Measurements from ENCODE around the gene TMEM151B.
"Not testable (repeated sequence)": the region's sequence is repeated elsewhere in the genome, so short reads cannot be mapped to it uniquely, and the experiment has no call there.

TMEM151B gene

GRCh38 chr6:44269921-44270525 is at the start of gene TMEM151B:
Gene TMEM151B (plus strand): TSS chr6:44270450. CDS start chr6:44270743, 293 bp downstream.
- DNase-seq = no peak

- no peak for DNase-seq
Observed at GRCh38 chr6:44220913-44221290, 49.3 kb upstream of the TMEM151B start.

- DNase-seq = no peak
Observed at GRCh38 chr6:44221291-44221960, 48.8 kb upstream of the TMEM151B start.

- no peak for DNase-seq
Observed at GRCh38 chr6:44221961-44222335, 48.3 kb upstream of the TMEM151B start.

- DNase-seq = no peak
Observed at GRCh38 chr6:44222486-44223318, 47.5 kb upstream of the TMEM151B start.

GRCh38 chr6:44223319-44224028 is 46.8 kb upstream of the TMEM151B start, which contains the start of gene SLC29A1:
Gene SLC29A1 (plus strand): TSS chr6:44223595. CDS start chr6:44227314, 3,719 bp downstream.
- no peak for DNase-seq

GRCh38 chr6:44224029-44224964 is 46.0 kb upstream of the TMEM151B start:
- no peak for DNase-seq

- no peak for DNase-seq
Observed at GRCh38 chr6:44224965-44225305, 45.3 kb upstream of the TMEM151B start.

GRCh38 chr6:44225579-44226325 is 44.5 kb upstream of the TMEM151B start:
- no peak for DNase-seq

- no peak for DNase-seq
Observed at GRCh38 chr6:44226368-44227147, 43.7 kb upstream of the TMEM151B start.

- no peak for DNase-seq
Observed at GRCh38 chr6:44227148-44227793, 43.0 kb upstream of the TMEM151B start.

- no peak for DNase-seq
Observed at GRCh38 chr6:44228031-44228430, 42.2 kb upstream of the TMEM151B start.

- no peak for DNase-seq
Observed at GRCh38 chr6:44228433-44228832, 41.8 kb upstream of the TMEM151B start.

GRCh38 chr6:44228836-44229235 is 41.4 kb upstream of the TMEM151B start:
- no peak for DNase-seq

GRCh38 chr6:44229376-44230033 is 40.7 kb upstream of the TMEM151B start:
- no peak for DNase-seq

GRCh38 chr6:44230034-44230675 is 40.1 kb upstream of the TMEM151B start:
- DNase-seq = no peak

- not testable (repeated sequence) for DNase-seq
Observed at GRCh38 chr6:44231426-44231825, 38.8 kb upstream of the TMEM151B start.

- no peak for DNase-seq
Observed at GRCh38 chr6:44232676-44233566, 37.3 kb upstream of the TMEM151B start.

Data from NCI-H187 treated with DMSO at 0.1 percent for 48 hours (cell line).